NCI-H345 treated with DMSO at 0.1 percent for 48 hours (cell line): ENCODE measurements around the gene VAMP4.
"Not testable (repeated sequence)": the region's sequence is repeated elsewhere in the genome, so short reads cannot be mapped to it uniquely, and the experiment has no call there.

Experiments used
- DNase-seq: peaks from one replicate; lab custom pipeline; 2025; ENCODE audit not compliant: unreplicated experiment; lab: John Stamatoyannopoulos, UW

The VAMP4 gene

GRCh38 chr1:171702598-171702997 lies 39.3 kb downstream of the VAMP4 start:
- no peak for DNase-seq

GRCh38 chr1:171699531-171699930 lies 42.3 kb downstream of the VAMP4 start:
- DNase-seq: no peak

DNA sequence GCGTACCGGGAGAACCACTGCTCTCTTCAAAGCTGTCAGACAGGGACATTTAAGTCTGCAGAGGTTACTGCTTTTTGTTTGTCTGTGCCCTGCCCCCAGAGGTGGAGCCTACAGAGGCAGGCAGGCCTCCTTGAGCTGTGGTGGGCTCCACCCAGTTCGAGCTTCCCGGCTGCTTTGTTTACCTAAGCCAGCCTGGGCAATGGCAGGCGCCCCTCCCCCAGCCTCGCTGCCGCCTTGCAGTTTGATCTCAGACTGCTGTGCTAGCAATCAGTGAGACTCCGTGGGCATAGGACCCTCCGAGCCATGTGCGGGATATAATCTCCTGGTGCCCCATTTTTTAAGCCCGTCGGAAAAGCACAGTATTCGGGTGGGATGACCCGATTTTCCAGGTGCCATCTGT lies 46.1 kb downstream of the VAMP4 start:
- not testable (repeated sequence) for DNase-seq

DNA sequence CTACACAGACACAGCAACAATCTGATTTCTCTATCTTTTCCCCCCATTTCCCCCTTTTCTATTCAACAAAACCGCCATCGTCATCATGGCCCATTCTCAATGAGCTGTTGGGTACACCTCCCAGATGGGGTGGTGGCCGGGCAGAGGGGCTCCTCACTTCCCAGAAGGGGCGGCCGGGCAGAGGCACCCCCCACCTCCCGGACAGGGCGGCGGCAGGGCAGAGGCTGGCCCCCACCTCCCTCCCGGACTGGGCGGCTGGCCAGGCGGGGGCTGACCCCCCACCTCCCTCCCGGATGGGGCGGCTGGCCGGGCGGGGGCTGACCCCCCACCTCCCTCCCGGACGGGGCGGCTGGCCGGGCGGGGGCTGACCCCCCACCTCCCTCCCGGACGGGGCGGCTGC lies 48.3 kb downstream of the VAMP4 start:
- not testable (repeated sequence) for DNase-seq

DNA sequence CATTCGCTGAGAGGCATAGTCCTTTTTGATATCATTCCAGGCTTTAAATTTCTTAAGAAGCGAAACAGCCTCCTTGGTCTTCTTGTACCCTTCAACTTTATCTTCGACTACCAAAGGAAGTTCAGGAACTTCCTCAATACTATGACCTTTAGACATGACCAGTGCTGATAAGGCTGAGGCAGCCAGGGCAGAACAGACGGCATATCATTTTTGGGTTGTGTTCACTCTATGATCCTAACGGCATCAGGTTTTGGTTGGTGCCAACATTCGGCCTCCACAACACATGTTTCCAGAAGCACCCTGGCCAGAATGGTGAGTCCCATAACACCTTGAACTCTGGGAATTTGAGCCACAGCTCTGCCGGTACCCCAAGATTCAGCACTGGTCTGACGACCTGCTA lies 58.0 kb downstream of the VAMP4 start:
- no peak for DNase-seq

DNA sequence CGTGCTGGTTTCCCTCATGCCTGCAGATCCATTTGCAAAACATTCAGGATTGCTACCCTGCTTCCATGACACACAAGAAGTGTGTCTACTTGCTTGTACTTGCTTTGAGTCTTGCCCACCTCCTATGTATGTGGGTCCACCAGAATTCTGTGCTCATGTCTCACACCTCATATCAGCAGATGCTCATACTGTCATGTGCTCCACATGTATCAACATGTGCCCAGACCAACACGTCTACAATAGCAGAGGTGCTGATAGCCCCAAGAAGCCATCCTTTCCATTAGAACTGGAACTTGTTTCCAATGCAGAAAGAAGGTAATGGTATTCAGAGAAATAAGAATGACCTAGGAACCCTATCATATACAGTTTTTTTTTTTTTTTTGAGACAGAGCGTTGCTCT lies 61.5 kb downstream of the VAMP4 start:
- no peak for DNase-seq

DNA sequence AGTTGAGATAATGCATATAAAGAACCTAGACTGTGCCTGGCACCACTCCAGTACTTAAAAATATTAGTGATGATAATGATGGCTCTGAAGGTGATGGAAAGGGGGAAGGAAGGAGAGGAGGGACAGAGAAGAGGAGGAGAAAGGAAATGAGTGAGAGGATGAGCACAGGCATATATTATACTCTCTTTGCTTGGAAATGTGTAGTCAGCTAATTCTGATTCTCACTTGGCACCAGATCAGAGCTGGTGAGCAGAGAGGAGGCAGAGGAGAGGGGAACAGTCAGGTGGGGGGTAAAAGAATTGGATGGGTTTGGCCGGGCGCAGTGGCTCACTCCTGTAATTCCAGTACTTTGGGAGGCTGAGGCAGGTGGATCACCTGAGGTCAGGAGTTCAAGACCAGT lies 65.0 kb downstream of the VAMP4 start:
- DNase-seq: no peak

GRCh38 chr1:171674431-171675405 lies 67.1 kb downstream of the VAMP4 start:
- no peak for DNase-seq

DNA sequence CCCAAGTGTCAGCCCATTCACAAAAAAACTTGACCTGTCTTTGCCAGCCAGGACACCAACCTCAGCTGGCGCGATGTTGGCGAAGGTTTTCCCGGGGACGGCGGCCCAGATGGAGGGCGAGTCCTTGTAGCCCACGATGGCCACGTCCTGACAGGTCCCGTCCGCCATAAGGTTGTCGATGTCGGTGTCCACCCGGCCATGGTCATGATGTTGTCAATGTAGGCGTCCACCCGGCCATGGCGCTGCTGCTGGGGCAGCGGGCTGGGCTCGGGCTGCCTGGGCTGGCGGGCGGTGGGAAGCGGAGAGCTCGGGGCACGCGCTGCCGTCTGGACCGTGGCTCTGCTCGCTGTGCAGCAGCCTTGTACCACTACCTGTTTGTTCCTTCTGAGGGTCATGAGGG lies 71.1 kb downstream of the VAMP4 start:
- no peak for DNase-seq

- no peak for DNase-seq
Observed at GRCh38 chr1:171668372-171668771, 73.5 kb downstream of the VAMP4 start.

DNA sequence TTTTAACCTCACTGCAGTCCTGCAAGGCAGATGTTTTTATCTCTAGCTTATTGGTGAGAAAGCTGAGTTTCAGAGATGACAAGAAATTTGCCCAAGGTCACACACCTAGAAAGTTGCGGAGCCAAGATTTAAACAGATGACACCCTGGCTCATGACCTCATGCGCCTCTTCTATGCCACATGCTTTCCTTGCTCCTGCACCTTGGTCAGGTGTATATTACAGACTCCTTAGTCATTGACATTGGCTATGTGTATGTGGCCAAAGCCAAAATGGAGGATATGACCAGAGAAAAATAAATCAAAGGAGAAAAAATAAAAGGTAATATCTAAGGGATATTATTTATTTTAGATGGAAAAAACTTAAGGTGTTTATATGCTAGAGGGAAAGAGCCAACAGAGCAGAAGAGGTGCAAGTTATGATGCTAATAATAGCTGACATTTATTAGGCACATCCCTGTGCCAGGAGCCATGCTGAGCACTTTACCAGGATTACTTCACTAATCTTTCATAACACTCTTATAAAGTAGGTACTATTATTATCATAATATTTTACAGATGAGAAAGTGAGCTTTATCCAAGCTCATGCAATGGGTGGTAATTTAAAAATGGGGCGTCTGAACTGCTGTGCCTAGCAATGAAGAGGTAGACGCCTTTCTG lies 75.6 kb downstream of the VAMP4 start:
- no peak for DNase-seq

DNA sequence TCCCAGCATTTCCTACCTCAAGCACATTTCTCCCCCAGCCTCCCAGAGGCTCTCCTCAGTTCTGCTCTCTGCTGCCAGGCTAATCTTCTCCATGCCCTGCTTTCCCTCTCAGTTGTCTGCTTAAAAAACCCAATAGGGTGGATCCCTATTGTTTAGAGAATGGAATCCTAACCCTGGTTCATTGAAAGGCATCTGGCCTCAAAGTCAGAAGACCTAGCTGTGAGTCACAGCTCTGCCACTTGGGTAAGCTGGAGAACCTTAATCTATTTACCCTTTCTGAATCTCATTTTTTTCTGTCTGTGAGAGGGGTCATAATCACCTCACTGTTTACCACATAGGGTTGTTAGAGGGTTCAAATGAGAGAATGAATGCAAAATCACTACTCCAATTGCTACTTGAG lies 76.9 kb downstream of the VAMP4 start:
- no peak for DNase-seq

- DNase-seq: no peak
Observed at GRCh38 chr1:171663854-171664575, 77.8 kb downstream of the VAMP4 start.

GRCh38 chr1:171663036-171663853 lies 78.6 kb downstream of the VAMP4 start:
- no peak for DNase-seq

DNA sequence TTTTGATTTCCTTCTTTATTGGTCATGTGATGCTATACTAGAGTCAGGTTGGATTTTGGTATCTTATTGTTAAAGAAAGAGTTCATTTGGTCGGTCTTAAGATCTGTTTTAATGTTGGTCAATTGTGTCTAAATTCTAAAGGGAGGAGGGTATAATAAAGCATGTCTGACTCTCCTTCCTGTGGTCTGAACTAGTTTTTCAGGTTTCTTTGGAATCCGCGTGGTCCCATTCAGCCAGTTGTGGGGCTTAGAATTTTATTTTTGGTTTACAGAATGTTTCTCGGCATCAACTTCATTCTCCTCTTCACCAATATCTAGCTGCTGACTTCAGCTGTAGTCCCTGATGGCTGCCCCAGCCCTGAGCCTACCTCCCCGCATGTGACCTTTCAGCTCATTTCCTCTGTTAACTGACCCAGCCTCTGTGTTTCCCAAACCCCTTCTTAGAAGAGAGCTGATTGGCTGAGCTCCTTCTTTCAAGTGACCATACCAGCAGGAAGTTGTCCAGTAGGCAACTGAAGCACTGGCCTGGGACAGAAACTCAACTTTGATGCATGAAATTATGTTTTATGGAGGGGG lies 80.7 kb downstream of the VAMP4 start:
- no peak for DNase-seq

- not testable (repeated sequence) for DNase-seq
Observed at GRCh38 chr1:171656206-171656605, 85.7 kb downstream of the VAMP4 start.

DNA sequence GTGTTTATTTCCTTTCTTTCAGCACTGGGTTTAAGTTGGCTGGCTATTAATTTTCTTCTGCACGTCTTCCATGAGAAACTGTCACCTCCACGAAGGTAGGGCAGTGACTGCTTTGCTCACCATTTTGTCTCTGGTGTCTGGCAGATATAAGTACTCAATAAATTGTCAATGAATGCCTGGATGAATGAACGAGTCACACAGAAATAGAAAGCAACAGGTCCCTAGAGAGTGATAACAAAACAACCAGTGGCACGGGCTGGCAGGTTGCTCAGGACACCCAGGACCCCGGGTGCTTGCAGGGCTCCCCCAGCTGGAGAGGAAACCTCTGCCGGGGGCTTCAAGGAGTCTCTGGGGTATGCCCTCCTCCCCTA lies 86.1 kb downstream of the VAMP4 start:
- DNase-seq: no peak

DNA sequence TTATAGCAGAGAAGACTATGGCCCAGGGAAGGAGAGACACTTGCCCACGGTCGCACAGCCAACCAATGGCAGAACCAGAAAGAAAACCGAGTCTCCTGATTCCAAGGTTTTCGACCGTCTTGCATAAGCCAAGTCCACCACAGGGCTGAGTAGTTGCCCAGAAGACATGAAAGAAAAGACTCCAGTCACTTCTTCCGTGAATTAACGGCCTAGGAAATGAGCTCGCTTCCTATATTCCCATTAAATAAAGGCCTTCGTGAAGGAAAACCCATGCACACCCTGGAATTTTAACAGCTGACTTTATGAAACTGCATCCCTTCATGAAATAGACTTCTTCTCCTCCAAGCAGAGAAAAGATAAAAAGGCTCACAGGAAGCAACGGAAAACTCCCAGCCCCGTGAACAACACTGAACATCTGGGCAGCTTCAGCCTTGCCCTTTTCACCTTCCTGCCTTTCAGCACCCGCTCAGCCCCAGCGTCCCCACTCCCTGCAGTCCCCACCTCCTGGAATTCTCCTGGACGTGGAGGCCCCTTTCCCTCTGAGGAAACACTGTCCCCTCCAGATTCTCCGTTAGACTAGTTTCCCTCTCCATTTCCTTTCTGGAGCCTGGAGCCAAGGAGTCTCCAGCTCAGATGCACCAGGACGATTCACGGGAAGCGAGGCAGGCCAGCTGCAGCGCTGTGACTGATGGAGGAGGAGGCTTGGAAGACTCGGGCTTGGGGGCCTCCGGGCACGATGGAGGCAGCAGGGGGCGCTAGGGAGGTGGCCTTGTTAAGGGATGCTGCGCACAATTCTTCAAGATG lies 86.7 kb downstream of the VAMP4 start:
- DNase-seq: no peak

DNA sequence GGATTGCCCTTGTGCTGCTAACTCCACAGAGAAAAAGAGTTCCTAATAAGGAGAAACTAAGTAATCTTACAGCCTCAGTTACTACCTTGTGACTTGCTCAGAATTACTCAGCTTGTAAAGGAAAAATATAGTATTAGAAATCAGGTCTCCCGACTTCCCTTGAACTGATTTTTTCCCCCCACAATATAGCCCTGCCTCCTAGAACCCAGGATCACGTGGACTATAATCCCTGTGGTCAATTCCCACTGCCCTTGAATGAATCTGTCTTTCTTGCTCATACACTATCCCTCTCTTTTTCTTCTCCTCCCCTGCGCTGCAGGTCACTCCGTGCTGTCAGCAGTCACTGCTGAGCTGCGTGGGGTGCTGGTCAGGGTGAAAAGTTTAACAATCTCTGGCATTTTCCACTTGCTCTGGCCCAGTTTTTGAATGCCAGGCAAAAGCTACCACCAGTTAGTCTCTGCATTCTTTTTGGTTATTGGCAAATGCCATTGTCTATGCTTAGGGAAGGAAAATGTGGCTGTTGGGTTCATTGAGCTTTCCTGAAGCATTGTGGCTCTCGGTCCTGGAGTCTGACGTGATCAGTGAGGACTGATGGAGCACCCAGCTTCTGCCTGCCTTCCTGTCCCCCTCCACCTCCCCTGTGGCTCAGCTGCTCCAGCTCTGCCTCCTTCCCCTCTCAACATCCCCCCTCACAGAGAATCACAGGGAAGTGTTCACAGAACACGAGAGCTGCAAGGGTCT lies 87.5 kb downstream of the VAMP4 start:
- DNase-seq: no peak
